ENCODE measurements around the gene IFNL4. TPM values are rescaled to one million over a fixed set of nuclear protein-coding genes. Genes with fewer than 3 reads are reported as not detected.
A peak's percentile ranks its signal among the peaks of the same experiment; 100 is the strongest.

The IFNL4 gene
- total and polyA plus RNA-seq, 8 donors = not detected

DNA sequence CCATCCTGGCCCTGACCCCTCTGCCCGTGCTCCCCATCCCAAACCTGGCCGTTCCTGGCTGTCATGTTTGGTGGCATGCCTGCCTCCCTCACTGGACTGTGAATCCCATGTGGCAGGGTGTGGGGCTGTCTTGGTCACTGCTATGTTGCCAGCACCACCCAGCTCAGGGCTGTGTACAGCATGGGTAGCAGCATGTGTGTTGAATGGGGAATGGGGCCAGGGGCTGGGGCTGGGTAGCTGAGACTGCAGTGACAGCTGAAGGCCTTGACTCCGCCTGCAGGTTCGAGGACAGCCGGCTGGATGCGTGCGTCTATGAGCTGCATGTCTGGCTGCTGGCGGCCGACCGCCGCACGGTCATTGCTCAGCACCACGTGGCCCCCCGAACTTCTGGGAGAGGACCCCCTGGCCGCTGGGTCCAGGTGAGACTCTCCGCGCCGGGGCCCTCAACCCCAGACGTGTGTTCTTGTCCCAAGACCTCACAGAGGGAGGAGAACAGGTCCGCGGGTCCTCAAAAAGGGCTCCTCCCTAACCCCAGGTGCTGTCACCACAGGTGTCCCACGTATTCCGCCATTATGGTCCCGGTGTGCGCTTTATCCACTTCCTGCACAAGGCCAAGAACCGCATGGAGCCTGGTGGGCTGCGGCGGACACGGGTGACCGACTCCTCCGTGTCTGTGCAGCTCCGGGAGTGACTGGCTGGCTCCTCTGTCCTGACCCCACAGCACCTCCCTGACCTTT lies 48.4 kb downstream of the IFNL4 start:
- intact Hi-C loops (cut with DNase I; ENCODE audit: low total_unique reads) = no loop called here
- H3K27ac ChIP-seq = no peak overlapping the region
- no peaks in the 10 kb centered on the region for H3K36me3 ChIP-seq
- no peak overlapping the region for H3K4me3 ChIP-seq
- peaks cover 7 to 40% (median 27%) of the 10 kb centered on the region in 4 donors for H3K4me1 ChIP-seq
- peaks cover 0 to 99% (median 62%) of the 10 kb centered on the region in 3 donors for H3K27me3 ChIP-seq
- 86 to 92% (median 89%) methylated on average over 19 to 32 of the region's 32 CpGs for WGBS, 5 donors
- DNase-seq = no peak
- no peaks in the 10 kb centered on the region for H3K9me3 ChIP-seq
- TF ChIP-seq EP300 (IDR thresholded peaks at IDR 0.05) = no peak

DNA sequence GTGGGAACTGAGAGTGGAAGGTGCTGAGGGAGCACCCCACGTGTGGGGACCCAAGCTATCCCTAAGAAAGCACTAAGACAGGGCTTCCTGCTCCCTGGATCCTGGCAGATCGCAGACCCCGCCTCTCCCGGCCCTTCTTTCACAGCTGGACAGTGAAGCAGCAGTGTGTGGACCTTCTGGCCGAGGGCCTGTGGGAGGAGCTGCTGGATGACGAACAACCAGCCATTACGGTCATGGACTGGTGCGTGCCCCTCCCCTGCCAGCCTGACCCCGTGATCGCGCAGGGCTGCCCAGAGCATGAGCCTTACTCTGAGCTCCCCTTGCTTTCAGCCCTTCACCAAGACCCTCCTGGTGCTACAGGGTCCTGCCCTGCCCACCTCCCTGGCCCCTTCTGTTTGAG lies 49.6 kb downstream of the IFNL4 start:
- intact Hi-C loops (cut with DNase I; ENCODE audit: low total_unique reads) = no loop called here
- peaks cover 0 to 97% (median 59%) of the 10 kb centered on the region in 3 donors for H3K27me3 ChIP-seq
- no peak overlapping the region for H3K27ac ChIP-seq
- 31 to 63% (median 40%) methylated on average over 4 to 11 of the region's 11 CpGs for WGBS, 5 donors
- no peak for TF ChIP-seq POLR2A (IDR thresholded peaks at IDR 0.05)
- no peak for TF ChIP-seq EP300 (IDR thresholded peaks at IDR 0.05)
- no peak for TF ChIP-seq CTCF (IDR thresholded peaks at IDR 0.05)
- TF ChIP-seq POLR2AphosphoS5 (IDR thresholded peaks at IDR 0.05) = no peak
- H3K4me1 ChIP-seq = peaks cover 7 to 30% (median 26%) of the 10 kb centered on the region in 4 donors
- H3K4me3 ChIP-seq = no peak overlapping the region
- H3K9me3 ChIP-seq = no peaks in the 10 kb centered on the region
- H3K36me3 ChIP-seq = no peaks in the 10 kb centered on the region
- peak; percentile 34 to 75 for DNase-seq

DNA sequence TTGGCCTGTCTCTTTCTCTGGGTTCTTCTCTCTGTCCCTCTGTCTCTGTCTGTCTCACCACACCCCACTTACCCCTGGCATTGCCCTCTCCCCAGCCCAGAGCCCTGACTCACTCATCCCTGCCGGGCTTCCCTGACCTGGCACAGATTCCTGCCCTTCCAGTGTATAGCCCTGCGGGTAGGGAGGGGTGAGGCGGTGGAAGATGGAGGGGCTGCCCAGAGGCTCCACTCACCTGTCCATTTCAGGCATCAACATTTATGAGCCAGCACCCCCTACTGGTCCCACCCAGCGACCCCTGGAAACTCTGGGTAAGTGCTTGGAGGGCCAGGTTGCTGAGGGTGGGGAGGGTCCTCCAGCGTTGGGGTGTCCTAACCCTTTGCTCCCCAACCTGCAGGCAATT lies 50.8 kb downstream of the IFNL4 start:
- Histone ChIP-seq H3K4me1 (peaks cover 7 to 25% (median 23%) of the 10 kb centered on the region in 4 donors), H3K27me3 (peaks cover 0 to 88% (median 47%) of the 10 kb centered on the region in 3 donors), H3K36me3 (no peaks in the 10 kb centered on the region), H3K27ac (no peak overlapping the region), H3K4me3 (no peak overlapping the region), H3K9me3 (no peaks in the 10 kb centered on the region)
- WGBS, 5 donors = 44 to 50% (median 45%) methylated on average over 4 to 5 of the region's 5 CpGs
- intact Hi-C loops (cut with DNase I; ENCODE audit: low total_unique reads) = no loop called here
- no peak for DNase-seq
- no peak for TF ChIP-seq POLR2AphosphoS5 (IDR thresholded peaks at IDR 0.05)
- TF ChIP-seq CTCF (IDR thresholded peaks at IDR 0.05) = no peak
- TF ChIP-seq POLR2A (IDR thresholded peaks at IDR 0.05) = no peak
- TF ChIP-seq EP300 (IDR thresholded peaks at IDR 0.05) = no peak

DNA sequence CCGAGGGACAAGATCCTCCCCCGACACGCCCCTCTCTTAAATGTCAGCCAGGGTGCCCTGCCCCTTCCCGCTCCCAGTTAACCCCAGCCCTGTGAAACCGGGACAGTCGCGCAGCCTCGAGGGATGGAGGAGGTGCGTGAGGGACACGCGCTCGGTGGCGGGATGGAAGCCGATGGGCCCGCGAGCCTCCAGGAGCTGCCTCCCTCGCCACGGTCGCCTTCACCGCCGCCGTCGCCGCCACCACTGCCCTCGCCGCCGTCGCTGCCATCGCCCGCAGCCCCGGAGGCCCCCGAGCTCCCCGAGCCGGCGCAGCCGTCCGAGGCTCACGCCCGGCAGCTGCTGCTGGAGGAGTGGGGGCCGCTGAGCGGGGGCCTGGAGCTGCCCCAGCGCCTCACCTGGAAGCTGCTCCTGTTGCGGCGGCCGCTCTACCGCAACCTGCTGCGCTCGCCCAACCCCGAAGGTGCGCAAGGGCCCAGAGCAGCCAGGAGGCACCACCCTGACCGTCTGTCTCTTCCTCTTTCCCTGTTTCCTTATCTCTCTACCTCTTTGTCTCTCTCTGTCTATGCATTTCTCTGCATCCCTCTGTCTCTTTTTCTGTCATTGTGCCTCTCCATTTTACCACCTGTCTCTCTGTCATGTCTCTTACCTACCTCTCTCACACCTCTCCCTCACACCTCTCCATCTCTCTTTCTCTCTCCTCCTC lies 51.6 kb downstream of the IFNL4 start, which contains the start of gene NCCRP1:
TSS of gene NCCRP1 (plus strand) at position 105 of the 703 bp plus-strand sequence. CDS start at position 124, 19 bp downstream.
- no peak for TF ChIP-seq CTCF (IDR thresholded peaks at IDR 0.05)
- 3 to 12% (median 5%) methylated on average over 9 to 51 of the region's 51 CpGs for WGBS, 5 donors
- Histone ChIP-seq H3K36me3 (no peaks in the 10 kb centered on the region), H3K4me1 (peaks cover 7 to 25% (median 23%) of the 10 kb centered on the region in 4 donors), H3K9me3 (no peaks in the 10 kb centered on the region), H3K27me3 (peaks cover 0 to 80% (median 42%) of the 10 kb centered on the region in 3 donors), H3K27ac (no peak within 1 kb of the TSS), H3K4me3 (peak within 1 kb of the TSS in 1 of 4 donors; percentile 36)
- peak in 1 of 2 donors; percentile 42 for DNase-seq
- intact Hi-C loops (cut with DNase I; ENCODE audit: low total_unique reads) = no loop called here

Data from stomach (tissue), 9 donors.